ENCODE results near the gene CHMP4B. TPM values are rescaled to one million over a fixed set of nuclear protein-coding genes. Genes with fewer than 3 reads are reported as not detected.
A peak's percentile ranks its signal among the peaks of the same experiment; 100 is the strongest.

The CHMP4B gene
- total RNA-seq, 1 donor from 2014 or later = 104 TPM

- peaks cover 6% of the 10 kb centered on the region for H3K4me1 ChIP-seq
- no peaks in the 10 kb centered on the region for H3K36me3 ChIP-seq
- H3K4me3 ChIP-seq = no peak overlapping the region
- TF ChIP-seq CTCF (IDR thresholded peaks at IDR 0.05; ENCODE audit: borderline replicate concordance) = no peak
- no peak for DNase-seq
- intact Hi-C loops (cut with micrococcal nuclease) = no loop called here
- no peaks in the 10 kb centered on the region for H3K27me3 ChIP-seq (ENCODE audit: low read depth)
- H3K27ac ChIP-seq (replicated peaks) = no peak overlapping the region
- H3K9me3 ChIP-seq (replicated peaks) = peaks cover 7% of the 10 kb centered on the region
Observed at GRCh38 chr20:33798444-33798843, 12.7 kb upstream of the CHMP4B start.

GRCh38 chr20:33803921-33804337 lies 7.2 kb upstream of the CHMP4B start:
- Histone ChIP-seq H3K4me3 (no peak overlapping the region), H3K36me3 (no peaks in the 10 kb centered on the region), H3K4me1 (no peaks in the 10 kb centered on the region), H3K27ac (replicated peaks) (no peak overlapping the region), H3K9me3 (replicated peaks) (no peaks in the 10 kb centered on the region), H3K27me3 (ENCODE audit: low read depth) (no peaks in the 10 kb centered on the region)
- TF ChIP-seq CTCF (IDR thresholded peaks at IDR 0.05; ENCODE audit: borderline replicate concordance) = no peak
- intact Hi-C loops (cut with micrococcal nuclease) = loop anchor here (5.0 kb wide), 1 partner anchor 823 kb away; no protein-coding TSS in a partner anchor
- no peak for DNase-seq

GRCh38 chr20:33808388-33808787 lies 2.8 kb upstream of the CHMP4B start:
- intact Hi-C loops (cut with micrococcal nuclease) = no loop called here
- no peak for TF ChIP-seq CTCF (IDR thresholded peaks at IDR 0.05; ENCODE audit: borderline replicate concordance)

GRCh38 chr20:33810259-33810658 lies 889 bp upstream of the CHMP4B start:
- DNase-seq = no peak
- no peaks in the 10 kb centered on the region for H3K9me3 ChIP-seq (replicated peaks)
- intact Hi-C loops (cut with micrococcal nuclease) = no loop called here
- no peak overlapping the region for H3K4me3 ChIP-seq
- H3K4me1 ChIP-seq = peaks cover 45% of the 10 kb centered on the region
- peak overlapping the region; percentile 94 for H3K27ac ChIP-seq (replicated peaks)
- no peak for TF ChIP-seq CTCF (IDR thresholded peaks at IDR 0.05; ENCODE audit: borderline replicate concordance)
- H3K36me3 ChIP-seq = no peaks in the 10 kb centered on the region
- no peaks in the 10 kb centered on the region for H3K27me3 ChIP-seq (ENCODE audit: low read depth)

More at GRCh38 chr20:33808388-33808787, 2.8 kb upstream of the CHMP4B start:
- Histone ChIP-seq H3K27ac (replicated peaks) (no peak overlapping the region), H3K27me3 (ENCODE audit: low read depth) (no peaks in the 10 kb centered on the region), H3K4me3 (no peak overlapping the region), H3K4me1 (peaks cover 26% of the 10 kb centered on the region), H3K36me3 (no peaks in the 10 kb centered on the region), H3K9me3 (replicated peaks) (no peaks in the 10 kb centered on the region)
- DNase-seq = no peak

- Histone ChIP-seq H3K4me1 (peaks cover 60% of the 10 kb centered on the region), H3K27ac (replicated peaks) (peak overlapping the region; percentile 94), H3K36me3 (peaks cover 4% of the 10 kb centered on the region), H3K4me3 (peak overlapping the region; percentile 97), H3K27me3 (ENCODE audit: low read depth) (no peaks in the 10 kb centered on the region), H3K9me3 (replicated peaks) (no peaks in the 10 kb centered on the region)
- intact Hi-C loops (cut with micrococcal nuclease) = no loop called here
- TF ChIP-seq CTCF (IDR thresholded peaks at IDR 0.05; ENCODE audit: borderline replicate concordance) = no peak
- no peak for DNase-seq
Observed at GRCh38 chr20:33811776-33812151, 616 bp downstream of the CHMP4B start.
